IPS-18c (cell line): Measurements from ENCODE around the gene SEC61B.
A peak's percentile ranks its signal among the peaks of the same experiment; 100 is the strongest.
"Not testable (repeated sequence)": the region's sequence is repeated elsewhere in the genome, so short reads cannot be mapped to it uniquely, and the experiment has no call there.

Experiments used
- H3K4me3 ChIP-seq: 2 replicates; pipeline ENCODE4 v1.7.0; 2013; ENCODE audit warnings: low read depth, mild to moderate bottlenecking, low read length, moderate library complexity; ENCODE audit not compliant: insufficient read depth
- H3K9me3 ChIP-seq: one replicate; pipeline ENCODE4 v1.6.1; 2013; ENCODE audit warnings: mild to moderate bottlenecking, low read length, moderate library complexity; ENCODE audit not compliant: control insufficient read depth, insufficient read depth

SEC61B gene

DNA sequence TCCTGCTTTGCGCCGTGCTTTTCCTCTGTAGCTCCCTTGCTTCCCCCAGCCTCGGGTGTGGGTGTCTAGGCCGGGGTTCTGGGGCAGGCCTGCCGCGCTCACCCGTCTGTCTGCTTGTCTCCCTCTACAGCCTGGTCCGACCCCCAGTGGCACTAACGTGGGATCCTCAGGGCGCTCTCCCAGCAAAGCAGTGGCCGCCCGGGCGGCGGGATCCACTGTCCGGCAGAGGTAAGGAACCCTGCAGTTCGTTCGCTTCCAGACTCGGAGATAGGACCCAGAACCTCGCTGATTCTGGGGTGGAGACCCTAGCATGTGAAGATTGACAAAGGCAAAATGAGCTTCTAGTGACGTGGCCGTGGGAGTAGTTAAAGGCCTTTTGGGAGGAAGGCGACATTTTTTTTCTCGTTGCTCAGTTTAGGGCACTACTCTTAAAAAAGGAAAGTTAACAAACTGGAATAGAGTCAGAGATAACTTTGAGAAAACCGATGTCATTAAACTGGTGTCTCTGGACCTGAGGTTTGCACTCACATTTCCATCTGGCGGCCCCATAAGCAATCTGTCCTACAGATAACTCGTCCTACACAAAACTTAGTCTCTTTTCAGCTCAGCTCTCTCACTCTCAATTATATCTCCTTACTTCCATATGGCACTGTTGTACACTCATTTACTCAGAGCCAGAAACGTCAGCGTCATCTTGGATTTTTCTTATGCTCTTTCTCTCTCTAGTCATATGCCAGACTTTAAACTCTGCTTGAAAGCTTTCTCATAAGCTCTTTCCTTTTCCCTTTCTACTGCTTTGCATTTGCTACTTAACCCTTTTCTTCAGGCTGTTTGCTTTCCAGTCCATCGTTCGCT lies 561 bp downstream of the SEC61B start:
- Histone ChIP-seq H3K9me3 (no peaks in the 10 kb centered on the region), H3K4me3 (peak overlapping the region; percentile 93)

GRCh38 chr9:99224445-99224844 lies 2.4 kb downstream of the SEC61B start:
- no peaks in the 10 kb centered on the region for H3K9me3 ChIP-seq
- no peak overlapping the region for H3K4me3 ChIP-seq

- H3K4me3 ChIP-seq, result no peak overlapping the region
- H3K9me3 ChIP-seq, result no peaks in the 10 kb centered on the region
Measured at GRCh38 chr9:99226054-99226453, 4.0 kb downstream of the SEC61B start.

GRCh38 chr9:99230206-99230605 lies 8.1 kb downstream of the SEC61B start:
- no peaks in the 10 kb centered on the region for H3K9me3 ChIP-seq

DNA sequence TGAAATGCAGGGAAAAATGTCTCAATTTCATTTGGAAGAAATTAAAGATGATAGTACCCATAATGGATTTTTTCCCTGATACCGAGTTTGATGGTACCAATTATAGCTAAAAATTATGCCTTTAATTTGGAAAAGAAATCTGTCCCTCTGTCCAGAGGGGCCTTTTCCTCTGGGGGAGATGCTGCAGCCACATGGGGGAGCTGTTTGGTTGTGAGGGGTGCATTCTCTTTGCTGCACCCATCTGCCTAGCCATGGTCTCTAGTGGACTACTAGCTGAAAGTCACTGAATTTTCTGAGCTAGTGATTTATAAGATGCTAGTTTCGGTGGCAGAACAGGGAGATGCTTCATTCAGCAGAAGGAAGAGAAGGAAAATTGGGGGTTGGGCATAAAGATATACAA lies 9.6 kb downstream of the SEC61B start:
- no peak overlapping the region for H3K4me3 ChIP-seq
- no peaks in the 10 kb centered on the region for H3K9me3 ChIP-seq

More at GRCh38 chr9:99230206-99230605, 8.1 kb downstream of the SEC61B start:
- no peak overlapping the region for H3K4me3 ChIP-seq

GRCh38 chr9:99234618-99235017 lies 12.5 kb downstream of the SEC61B start:
- peaks cover 2% of the 10 kb centered on the region for H3K9me3 ChIP-seq
- H3K4me3 ChIP-seq, result no peak overlapping the region

- Histone ChIP-seq H3K4me3 (no peak overlapping the region), H3K9me3 (peaks cover 2% of the 10 kb centered on the region)
Measured at GRCh38 chr9:99235069-99235468, 13.0 kb downstream of the SEC61B start.

DNA sequence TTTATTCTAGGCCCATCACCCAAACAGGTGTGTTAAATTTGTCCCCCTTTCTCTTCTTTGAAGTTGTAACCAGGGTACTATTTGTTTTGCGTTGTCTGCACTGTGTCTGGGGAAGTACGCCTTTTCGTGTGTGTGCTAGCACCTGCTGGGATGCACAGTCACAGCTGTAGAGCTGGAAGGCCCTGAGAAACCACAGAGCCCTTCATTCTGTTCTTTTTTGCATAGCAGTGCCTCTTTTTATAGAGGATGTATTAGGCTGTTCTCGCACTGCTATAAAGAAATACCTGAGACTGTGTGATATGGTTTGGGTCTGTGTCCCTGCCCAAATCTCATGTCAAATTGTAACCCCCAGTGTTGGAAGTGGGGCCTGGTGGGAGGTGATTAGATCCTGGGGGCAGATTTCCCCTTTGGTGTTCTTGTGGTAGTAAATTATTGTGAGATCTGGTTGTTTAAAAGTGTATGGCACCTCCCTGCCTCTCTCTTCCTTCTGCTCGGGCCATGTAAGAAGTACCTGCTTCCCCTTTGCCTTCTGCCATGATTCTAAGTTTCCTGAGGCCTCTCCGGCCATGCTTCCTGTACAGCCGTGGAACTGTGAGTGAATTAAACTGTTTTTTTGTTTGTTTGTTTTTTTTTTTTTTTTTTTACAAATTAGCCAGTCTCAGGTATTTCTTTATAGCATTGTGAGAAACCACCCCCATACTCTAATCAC lies 14.0 kb downstream of the SEC61B start:
- Histone ChIP-seq H3K9me3 (peaks cover 2% of the 10 kb centered on the region), H3K4me3 (no peak overlapping the region)

- no peak overlapping the region for H3K4me3 ChIP-seq
Measured at GRCh38 chr9:99237356-99237755, 15.3 kb downstream of the SEC61B start.

GRCh38 chr9:99237849-99238248 lies 15.8 kb downstream of the SEC61B start:
- H3K4me3 ChIP-seq, H3K9me3 ChIP-seq: not testable (repeated sequence)

More at GRCh38 chr9:99237356-99237755, 15.3 kb downstream of the SEC61B start:
- H3K9me3 ChIP-seq, result peaks cover 2% of the 10 kb centered on the region

GRCh38 chr9:99238331-99238730 lies 16.2 kb downstream of the SEC61B start:
- H3K9me3 ChIP-seq, result peaks cover 2% of the 10 kb centered on the region
- no peak overlapping the region for H3K4me3 ChIP-seq

DNA sequence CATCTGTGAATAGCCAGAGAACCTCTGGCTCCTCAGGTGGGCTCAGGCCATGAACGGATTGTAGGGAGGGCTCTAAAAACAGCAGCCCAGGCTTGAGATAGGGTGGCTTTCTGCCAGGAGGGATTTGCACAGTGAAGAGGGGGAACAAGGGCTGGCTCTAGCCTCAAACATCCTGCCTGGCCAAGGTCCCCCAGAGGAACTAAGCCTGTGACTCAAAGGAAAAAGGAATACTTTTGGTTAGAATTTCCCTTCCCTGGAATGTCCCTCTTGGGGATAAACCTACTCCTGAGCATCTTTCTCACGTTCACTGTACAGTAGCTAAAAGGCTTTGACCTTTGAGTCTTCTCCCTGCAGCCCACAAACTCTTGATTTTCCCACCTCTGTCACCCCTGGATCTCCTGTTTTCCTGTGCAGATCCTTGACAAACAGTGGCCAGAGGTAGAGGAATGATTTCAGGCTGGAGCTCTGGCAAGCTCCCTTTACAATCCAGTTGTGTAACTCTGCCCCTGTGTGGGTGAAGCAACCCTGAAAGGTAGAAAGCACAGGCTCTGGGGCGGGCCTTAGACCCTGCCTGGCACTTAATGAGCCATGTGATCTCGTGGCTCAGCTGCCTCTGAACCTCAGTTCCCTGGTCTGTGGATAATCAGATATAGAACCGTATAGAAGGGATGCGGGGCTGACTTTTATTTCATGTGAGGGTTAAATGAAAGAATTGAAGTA lies 17.4 kb downstream of the SEC61B start:
- Histone ChIP-seq H3K4me3 (no peak overlapping the region), H3K9me3 (peaks cover 2% of the 10 kb centered on the region)

DNA sequence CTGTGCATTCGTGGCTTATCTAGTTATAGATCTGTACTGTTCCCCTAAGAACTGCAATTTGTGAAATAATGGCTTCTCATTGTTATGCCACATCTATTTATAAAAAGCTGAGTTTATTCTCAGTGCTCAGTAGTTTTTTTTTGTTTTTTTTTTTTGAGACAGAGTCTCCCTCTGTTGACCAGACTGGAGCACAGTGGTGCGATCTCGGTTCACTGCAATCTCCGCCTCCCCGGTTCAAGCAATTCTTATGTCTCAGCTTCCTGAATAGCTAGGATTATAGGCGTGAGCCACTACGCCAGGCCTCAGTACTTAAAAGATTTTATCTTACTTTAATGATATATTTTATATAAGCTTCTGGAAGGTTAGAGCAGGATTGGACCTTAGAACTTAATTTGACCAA lies 19.0 kb downstream of the SEC61B start:
- Histone ChIP-seq H3K4me3 (no peak overlapping the region), H3K9me3 (peaks cover 2% of the 10 kb centered on the region)

GRCh38 chr9:99244344-99245260 lies 22.5 kb downstream of the SEC61B start:
- Histone ChIP-seq H3K4me3 (no peak overlapping the region), H3K9me3 (no peaks in the 10 kb centered on the region)

- Histone ChIP-seq H3K4me3 (no peak overlapping the region), H3K9me3 (no peaks in the 10 kb centered on the region)
Measured at GRCh38 chr9:99249619-99250018, 27.5 kb downstream of the SEC61B start.

GRCh38 chr9:99251157-99251556 lies 29.1 kb downstream of the SEC61B start:
- Histone ChIP-seq H3K4me3 (no peak overlapping the region), H3K9me3 (no peaks in the 10 kb centered on the region)

GRCh38 chr9:99253134-99253533 lies 31.1 kb downstream of the SEC61B start:
- Histone ChIP-seq H3K9me3 (peaks cover 2% of the 10 kb centered on the region), H3K4me3 (no peak overlapping the region)
